HepG2 (cell line): ENCODE results near the gene CACNA1C. TPM values are rescaled to one million over a fixed set of nuclear protein-coding genes. Genes with fewer than 3 reads are reported as not detected.

Experiments
- ATAC-seq: fragments of 200-7000 bp; cut with Tn5 transposase; 3 replicates; pipeline ENCODE4 v1.9.1; 2020; ENCODE audit warnings: mild to moderate bottlenecking, moderate library complexity
- BruUV-seq: library from RNA; stranded (reverse); fragments of 400-500 nt; replicated peaks from 2 replicates; lab custom pipeline; 2021; lab: Mats Ljungman, UMichigan
- CTCF ChIA-PET: fragments of 300-600 bp; formaldehyde crosslinking; extraction: SDS; loops from one replicate; lab custom pipeline; 2021; ENCODE audit warnings: low total read pairs, inconsistent platforms, low intra/inter-chr PET ratio; lab: Yijun Ruan, JAX
- POLR2A ChIA-PET: fragments of 350-600 bp; sonication (Branson Sonifier 250); formaldehyde crosslinking; loops from one replicate; lab custom pipeline; 2020; ENCODE audit warnings: antibody characterized with exemption, inconsistent platforms; lab: Yijun Ruan, JAX
- DNase-seq: peaks from one replicate; pipeline ENCODE4 v3.0.0-alpha.2; 2015; ENCODE audit warnings: low spot score
- FAIRE-seq: peaks from 3 replicates; lab custom pipeline; 2011; peaks lifted over from hg19 to GRCh38; lab: Jason Lieb, UNC
- H2AFZ ChIP-seq: one replicate; pipeline ENCODE4 v1.6.1; 2011; ENCODE audit warnings: low read length, inconsistent platforms
- H3K27ac ChIP-seq: fragments of 300-600 bp; 3 replicates; pipeline ENCODE4 v1.8.0; 2011; ENCODE audit warnings: mixed run types, mild to moderate bottlenecking, mixed read lengths, low read length, inconsistent platforms; ENCODE audit not compliant: insufficient read depth; ENCODE audit errors: extremely low read length
- H3K27me3 ChIP-seq, 2 experiments: fragments of 200-600 bp in 1 of 2; 2 replicates in 1 of 2; 3 replicates in 1 of 2; pipeline versions ENCODE4 v1.6.0 to v1.8.0; 2011; ENCODE audit warnings: low read length in 2 of 2, mild to moderate bottlenecking in 2 of 2, moderate library complexity in 2 of 2, inconsistent platforms in 1 of 2; ENCODE audit not compliant: insufficient read depth in 2 of 2, control insufficient read depth in 1 of 2
- H3K36me3 ChIP-seq, 2 experiments: fragments of 200-600 bp in 1 of 2; replicated peaks in 1 of 2; 2 replicates in 1 of 2; 3 replicates in 1 of 2; pipeline versions ENCODE4 v1.5.1 to v1.8.0; 2011; ENCODE audit warnings: low read length in 2 of 2, inconsistent platforms in 1 of 2; ENCODE audit not compliant: insufficient read depth in 2 of 2, control insufficient read depth in 1 of 2
- H3K4me1 ChIP-seq: 2 replicates; pipeline ENCODE4 v1.5.1; 2012; ENCODE audit warnings: low read length, inconsistent platforms; ENCODE audit not compliant: insufficient read depth
- H3K4me2 ChIP-seq: 2 replicates; pipeline ENCODE4 v1.6.0; 2011; ENCODE audit warnings: low read depth, low read length, inconsistent platforms
- H3K4me3 ChIP-seq, 3 experiments: fragments of 200-600 bp in 1 of 3; sonication (generic), shearing (Covaris generic) in 1 of 3; replicated peaks in 1 of 3; 2 replicates each; pipeline ENCODE4 v1.5.1; 2011 to 2016; ENCODE audit warnings: low read length in 3 of 3, inconsistent platforms in 2 of 3, low read depth in 2 of 3, mild to moderate bottlenecking in 2 of 3, control low read depth in 1 of 3, mixed read lengths in 1 of 3; ENCODE audit not compliant: insufficient read depth in 1 of 3
- H3K79me2 ChIP-seq: one replicate; pipeline ENCODE4 v1.6.1; 2011; ENCODE audit warnings: low read length, inconsistent platforms; ENCODE audit not compliant: insufficient read depth
- H3K9ac ChIP-seq: 2 replicates; pipeline ENCODE4 v1.6.0; 2011; ENCODE audit warnings: mild to moderate bottlenecking, low read depth, low read length, inconsistent platforms; ENCODE audit not compliant: insufficient read depth
- H3K9me3 ChIP-seq: 2 replicates; pipeline ENCODE4 v1.5.1; 2012; ENCODE audit warnings: mild to moderate bottlenecking, low read length
- H4K20me1 ChIP-seq: 2 replicates; pipeline ENCODE4 v1.6.0; 2011; ENCODE audit warnings: inconsistent platforms, mild to moderate bottlenecking, low read length, moderate library complexity; ENCODE audit not compliant: insufficient read depth
- ETV5 ChIP-seq: IDR thresholded peaks from 2 replicates; pipeline ENCODE4 v1.6.1; 2018; ENCODE audit warnings: missing biosample characterization, missing genetic modification reagents, inconsistent platforms, borderline replicate concordance
- HMG20B ChIP-seq: conservative IDR thresholded peaks from 2 replicates; pipeline ENCODE4 v1.6.1; 2016; ENCODE audit warnings: missing genetic modification reagents, missing compliant biosample characterization
- MTA3 ChIP-seq: sonication (generic); formaldehyde crosslinking; IDR thresholded peaks from 2 replicates; pipeline ENCODE4 v1.4.0; 2020; ENCODE audit warnings: missing genetic modification reagents
- NCOA5 ChIP-seq: sonication (generic); formaldehyde crosslinking; IDR thresholded peaks from 2 replicates; pipeline ENCODE4 v1.4.0; 2020; ENCODE audit warnings: missing genetic modification reagents
- SYNCRIP ChIP-seq: fragments of 200-400 bp; formaldehyde crosslinking; IDR thresholded peaks from 2 replicates; pipeline ENCODE4 v1.6.1; 2018; ENCODE audit warnings: mild to moderate bottlenecking, low read depth, low read length; ENCODE audit not compliant: insufficient read depth
- ZNF333 ChIP-seq: sonication (generic); formaldehyde crosslinking; IDR thresholded peaks from 2 replicates; pipeline ENCODE4 v1.4.0; 2020; ENCODE audit warnings: mild to moderate bottlenecking, missing genetic modification reagents, borderline replicate concordance
- ZNF382 ChIP-seq: sonication (generic); formaldehyde crosslinking; IDR thresholded peaks from 2 replicates; pipeline ENCODE4 v1.5.0; 2020; ENCODE audit warnings: missing genetic modification reagents, mild to moderate bottlenecking, borderline replicate concordance
- ZNF546 ChIP-seq: sonication (generic); formaldehyde crosslinking; conservative IDR thresholded peaks from 2 replicates; pipeline ENCODE4 v1.8.1; 2023; ENCODE audit warnings: mild to moderate bottlenecking, missing genetic modification reagents
- ZNF687 ChIP-seq: sonication (generic); formaldehyde crosslinking; IDR thresholded peaks from 2 replicates; pipeline ENCODE4 v1.5.1; 2020; ENCODE audit warnings: mild to moderate bottlenecking, missing genetic modification reagents, moderate library complexity
- WGBS: methylation state at CpG from one replicate; pipeline ENCODE4 v1.1.6; 2017; ENCODE audit warnings: low lambda C conversion rate; 5-methylcytosine and 5-hydroxymethylcytosine counted together
- in situ Hi-C: cut with HindIII; loops from 2 replicates; pipeline ENCODE4 v1.10.0; 2017; ENCODE audit warnings: low pct_unique_long_range_greater_than_20kb; ENCODE audit not compliant: extremely low pct_ligation_motif_present
- intact Hi-C: fragments of 100-400 bp; cut with micrococcal nuclease; formaldehyde crosslinking; loops from one replicate; pipeline ENCODE4 v1.10.0; 2022; ENCODE audit not compliant: unreplicated experiment
- polyA plus RNA-seq, 8 experiments: library from polyadenylated mRNA; depleted of rRNA in 3 of 8; stranded (reverse) in 7 of 8; unstranded in 1 of 8; fragments of >200 nt; fragmentation: Illumina TruSeq in 4 of 8; extraction: Trizol in 4 of 8; gene quantifications; 2 replicates each; pipeline versions ENCODE4 v1.2.1 to v1.2.3, GENCODE V29; 2011 to 2016; ENCODE audit warnings: low read depth in 4 of 8, missing spikeins in 1 of 8, mixed read lengths in 1 of 8; ENCODE audit not compliant: insufficient read depth in 1 of 8
- total RNA-seq, 5 experiments: library from RNA; depleted of rRNA; stranded (reverse); fragments of >200 nt; fragmentation: Illumina TruSeq; extraction: Trizol; gene quantifications; 2 replicates each; pipeline ENCODE4 v1.2.3, GENCODE V29; 2016; ENCODE audit warnings: low read depth in 1 of 5
- TF ChIP-seq, protein P1 (sequence below): sonication (generic); formaldehyde crosslinking; IDR thresholded peaks from 2 replicates; pipeline ENCODE4 v1.4.0; 2020; ENCODE audit warnings: mild to moderate bottlenecking, missing genetic modification reagents
- TF ChIP-seq, protein P2 (sequence below): sonication (generic); formaldehyde crosslinking; IDR thresholded peaks from 2 replicates; pipeline ENCODE4 v1.4.0; 2020; ENCODE audit warnings: missing genetic modification reagents, borderline replicate concordance

The CACNA1C gene
- total and polyA plus RNA-seq, 2 of the 13 experiments (the other 11 are each of a cell fraction or from before 2014, with no cell fraction given) = not detected

GRCh38 chr12:2032506-2032905 is 20.3 kb upstream of the CACNA1C start:
- POLR2A ChIA-PET = no interaction called here
- DNase-seq = no peak
- H4K20me1 ChIP-seq = no peaks in the 10 kb centered on the region
- no peak for TF ChIP-seq ZNF687 (CRISPR knock-in tag)
- TF ChIP-seq, protein P1, sequence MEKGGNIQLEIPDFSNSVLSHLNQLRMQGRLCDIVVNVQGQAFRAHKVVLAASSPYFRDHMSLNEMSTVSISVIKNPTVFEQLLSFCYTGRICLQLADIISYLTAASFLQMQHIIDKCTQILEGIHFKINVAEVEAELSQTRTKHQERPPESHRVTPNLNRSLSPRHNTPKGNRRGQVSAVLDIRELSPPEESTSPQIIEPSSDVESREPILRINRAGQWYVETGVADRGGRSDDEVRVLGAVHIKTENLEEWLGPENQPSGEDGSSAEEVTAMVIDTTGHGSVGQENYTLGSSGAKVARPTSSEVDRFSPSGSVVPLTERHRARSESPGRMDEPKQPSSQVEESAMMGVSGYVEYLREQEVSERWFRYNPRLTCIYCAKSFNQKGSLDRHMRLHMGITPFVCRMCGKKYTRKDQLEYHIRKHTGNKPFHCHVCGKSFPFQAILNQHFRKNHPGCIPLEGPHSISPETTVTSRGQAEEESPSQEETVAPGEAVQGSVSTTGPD (CRISPR knock-in tag) = no peak
- TF ChIP-seq MTA3 = no peak
- TF ChIP-seq ZNF546 = no peak
- TF ChIP-seq HMG20B (CRISPR knock-in tag) = no peak
- TF ChIP-seq NCOA5 = no peak
- no peak for TF ChIP-seq ZNF382 (CRISPR knock-in tag)
- TF ChIP-seq SYNCRIP = no peak
- TF ChIP-seq, protein P2, sequence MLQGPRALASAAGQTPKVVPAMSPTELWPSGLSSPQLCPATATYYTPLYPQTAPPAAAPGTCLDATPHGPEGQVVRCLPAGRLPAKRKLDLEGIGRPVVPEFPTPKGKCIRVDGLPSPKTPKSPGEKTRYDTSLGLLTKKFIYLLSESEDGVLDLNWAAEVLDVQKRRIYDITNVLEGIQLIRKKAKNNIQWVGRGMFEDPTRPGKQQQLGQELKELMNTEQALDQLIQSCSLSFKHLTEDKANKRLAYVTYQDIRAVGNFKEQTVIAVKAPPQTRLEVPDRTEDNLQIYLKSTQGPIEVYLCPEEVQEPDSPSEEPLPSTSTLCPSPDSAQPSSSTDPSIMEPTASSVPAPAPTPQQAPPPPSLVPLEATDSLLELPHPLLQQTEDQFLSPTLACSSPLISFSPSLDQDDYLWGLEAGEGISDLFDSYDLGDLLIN (CRISPR knock-in tag) = no peak
- no peak for TF ChIP-seq ETV5 (CRISPR knock-in tag)
- TF ChIP-seq ZNF333 (CRISPR knock-in tag) = no peak
- TF ChIP-seq, all 625 proteins: peak for 0
- no peaks in the 10 kb centered on the region for H3K36me3 ChIP-seq
- no peak for FAIRE-seq
- intact Hi-C loops (no loop called here), in situ Hi-C loops (loop anchor here (10.0 kb wide), 1 partner anchor 228 kb away; no protein-coding TSS in a partner anchor)
- H3K27ac ChIP-seq = no peak overlapping the region
- no peaks in the 10 kb centered on the region for H3K79me2 ChIP-seq
- no peak overlapping the region for H3K4me2 ChIP-seq
- ATAC-seq = no peak
- H3K27me3 ChIP-seq = peaks cover 3 to 72% of the 10 kb centered on the region in 2 experiments; a peak in 4 of 5 replicates
- H3K4me3 ChIP-seq = no peak overlapping the region
- WGBS = 38% methylated on average over 8 of the region's 8 CpGs
- no peak overlapping the region for H3K9ac ChIP-seq
- no TSS peak for BruUV-seq
- no peak overlapping the region for H2AFZ ChIP-seq
- CTCF ChIA-PET = no interaction called here
- no peaks in the 10 kb centered on the region for H3K9me3 ChIP-seq
- H3K4me1 ChIP-seq = peaks cover 13% of the 10 kb centered on the region
